Stimulated activated CD8-positive, alpha-beta memory T cell treated with anti-CD3 and anti-CD28 coated beads, Interleukin-7, amount 100 ng/mL, for 4 hours (primary cell): ENCODE data around the gene GFRAL.

Source experiments
- DNase-seq, 2 donors: peaks; one replicate each; pipeline ENCODE4 v3.0.0-alpha.2; 2020; ENCODE audit warnings: low read depth in 2 of 2

GFRAL gene

GRCh38 chr6:55433446-55434130 is 106.3 kb downstream of the GFRAL start:
- no peak for DNase-seq

- DNase-seq = no peak
These were observed 109.9 kb downstream of the GFRAL start for GRCh38 chr6:55437141-55437540.

GRCh38 chr6:55438203-55438602 is 110.9 kb downstream of the GFRAL start:
- no peak for DNase-seq

GRCh38 chr6:55443238-55444134 is 116.2 kb downstream of the GFRAL start:
- DNase-seq = no peak

- DNase-seq = no peak
These were observed 118.5 kb downstream of the GFRAL start for GRCh38 chr6:55445648-55446204.

- DNase-seq = no peak
These were observed 120.6 kb downstream of the GFRAL start for GRCh38 chr6:55447891-55448290.

- no peak for DNase-seq
These were observed 121.2 kb downstream of the GFRAL start for GRCh38 chr6:55448451-55448850.

- DNase-seq = no peak
These were observed 122.0 kb downstream of the GFRAL start for GRCh38 chr6:55449225-55449624.

GRCh38 chr6:55450005-55450404 is 122.7 kb downstream of the GFRAL start:
- DNase-seq = no peak
